Smooth muscle cell (in vitro differentiated cells): ENCODE measurements around the gene USP49. TPM values are rescaled to one million over a fixed set of nuclear protein-coding genes. Genes with fewer than 3 reads are reported as not detected.

Source experiments
- DNase-seq: peaks from one replicate; lab custom pipeline; 2025; ENCODE audit not compliant: unreplicated experiment; lab: John Stamatoyannopoulos, UW
- H2AFZ ChIP-seq: fragments of 200-600 bp; sonication (generic); 2 replicates; pipeline ENCODE4 v1.6.0; 2016; ENCODE audit warnings: antibody characterized with exemption, low read depth, mild to moderate bottlenecking
- H3F3A ChIP-seq: fragments of 200-600 bp; sonication (generic); 2 replicates; pipeline ENCODE4 v1.6.0; 2017; ENCODE audit warnings: antibody characterized with exemption, low read depth
- H3K27ac ChIP-seq: fragments of 200-600 bp; sonication (generic); 2 replicates; pipeline ENCODE4 v1.5.1; 2016; ENCODE audit warnings: low read depth, mild to moderate bottlenecking
- H3K27me3 ChIP-seq: fragments of 200-600 bp; sonication (generic); 2 replicates; pipeline ENCODE4 v1.6.1; 2016; ENCODE audit warnings: low read depth, mild to moderate bottlenecking
- H3K36me3 ChIP-seq: fragments of 200-600 bp; sonication (generic); 2 replicates; pipeline ENCODE4 v1.5.1; 2016; ENCODE audit warnings: low read depth
- H3K4me1 ChIP-seq: fragments of 200-600 bp; sonication (generic); 2 replicates; pipeline ENCODE4 v1.5.1; 2016; ENCODE audit warnings: low read depth
- H3K4me2 ChIP-seq: fragments of 200-600 bp; sonication (generic); 2 replicates; pipeline ENCODE4 v1.6.0; 2016; ENCODE audit warnings: mild to moderate bottlenecking
- H3K4me3 ChIP-seq: fragments of 200-600 bp; sonication (generic); 2 replicates; pipeline ENCODE4 v1.5.1; 2016; ENCODE audit warnings: mild to moderate bottlenecking
- H3K79me2 ChIP-seq: fragments of 200-600 bp; sonication (generic); 2 replicates; pipeline ENCODE4 v1.6.0; 2016; ENCODE audit warnings: low read depth, mild to moderate bottlenecking
- H3K9ac ChIP-seq: fragments of 200-600 bp; sonication (generic); 2 replicates; pipeline ENCODE4 v1.6.0; 2016; ENCODE audit warnings: low read depth
- H3K9me3 ChIP-seq: fragments of 200-600 bp; sonication (generic); replicated peaks from 2 replicates; pipeline ENCODE4 v1.5.1; 2016; ENCODE audit warnings: low read depth
- H4K20me1 ChIP-seq: fragments of 200-600 bp; sonication (generic); 2 replicates; pipeline ENCODE4 v1.6.0; 2016; ENCODE audit warnings: low read depth
- CTCF ChIP-seq: fragments of 200-600 bp; sonication (generic); IDR thresholded peaks from 2 replicates; pipeline ENCODE4 v1.5.1; 2017; ENCODE audit warnings: borderline replicate concordance, mild to moderate bottlenecking, antibody characterized with exemption; ENCODE audit not compliant: insufficient read depth, poor library complexity, severe bottlenecking
- WGBS: methylation state at CpG from one replicate; pipeline ENCODE4 v1.1.7; 2016; ENCODE audit warnings: low lambda C conversion rate; 5-methylcytosine and 5-hydroxymethylcytosine counted together
- polyA plus RNA-seq: library from polyadenylated mRNA; unstranded; fragments of >200 nt; fragmentation: Nextera tagmentation; extraction: Ambion mirVana; gene quantifications from 2 replicates; pipeline ENCODE4 v1.2.1, GENCODE V29; 2016
- total RNA-seq: library from RNA; depleted of rRNA; stranded (reverse); fragments of >200 nt; gene quantifications from 2 replicates; pipeline ENCODE4 v1.2.3, GENCODE V29; 2014

The USP49 gene
- total and polyA plus RNA-seq, 2 experiments from 2014 or later: 1.9 to 5.2 TPM

DNA sequence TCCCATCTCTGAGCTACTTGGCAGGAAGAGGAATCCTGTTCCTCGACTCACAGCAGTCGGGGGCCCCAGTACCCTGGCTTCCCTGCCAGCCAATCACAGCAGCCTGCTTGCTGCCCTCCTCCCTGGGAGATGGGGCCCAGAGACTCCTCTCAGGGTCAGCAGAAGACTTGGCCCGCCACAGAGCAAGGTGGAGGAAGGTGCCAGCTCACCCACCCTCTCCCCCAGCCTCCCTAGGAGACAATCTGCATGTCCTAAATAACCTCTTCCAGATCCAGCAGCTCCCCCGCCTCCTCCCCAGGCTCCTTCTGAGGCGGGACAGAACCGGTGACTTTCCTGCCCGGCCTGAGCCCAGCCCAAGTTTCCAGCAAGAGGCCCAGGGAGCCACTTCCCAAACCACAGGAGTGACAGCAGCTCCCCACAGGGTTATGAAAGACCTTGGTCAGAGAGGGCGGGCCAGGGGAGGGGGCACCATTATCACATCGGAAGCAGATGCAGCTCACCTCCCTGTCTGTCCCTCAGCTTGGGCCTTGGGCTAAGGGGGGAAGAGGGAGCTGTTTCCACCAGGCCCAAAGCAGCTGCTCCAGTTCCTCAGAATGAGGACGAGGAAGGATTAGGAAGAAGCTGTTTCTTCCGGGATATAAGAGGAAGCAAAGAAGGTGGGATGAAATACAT, 44.1 kb upstream of the USP49 start:
- Histone ChIP-seq H3K4me2 (peak overlapping the region; percentile 98), H3K79me2 (peaks cover 14% of the 10 kb centered on the region), H3K4me1 (peaks cover 24% of the 10 kb centered on the region), H4K20me1 (peaks cover 38% of the 10 kb centered on the region), H3K27ac (peak overlapping the region; percentile 30), H3K36me3 (peaks cover 5% of the 10 kb centered on the region), H2AFZ (no peak overlapping the region), H3K4me3 (peak overlapping the region; percentile 98), H3K27me3 (no peaks in the 10 kb centered on the region), H3F3A (peaks cover 43% of the 10 kb centered on the region), H3K9ac (no peak overlapping the region), H3K9me3 (no peaks in the 10 kb centered on the region)
- WGBS: 18% methylated on average over 10 of the region's 11 CpGs
- TF ChIP-seq CTCF: no peak
- DNase-seq: peak; percentile 76

DNA sequence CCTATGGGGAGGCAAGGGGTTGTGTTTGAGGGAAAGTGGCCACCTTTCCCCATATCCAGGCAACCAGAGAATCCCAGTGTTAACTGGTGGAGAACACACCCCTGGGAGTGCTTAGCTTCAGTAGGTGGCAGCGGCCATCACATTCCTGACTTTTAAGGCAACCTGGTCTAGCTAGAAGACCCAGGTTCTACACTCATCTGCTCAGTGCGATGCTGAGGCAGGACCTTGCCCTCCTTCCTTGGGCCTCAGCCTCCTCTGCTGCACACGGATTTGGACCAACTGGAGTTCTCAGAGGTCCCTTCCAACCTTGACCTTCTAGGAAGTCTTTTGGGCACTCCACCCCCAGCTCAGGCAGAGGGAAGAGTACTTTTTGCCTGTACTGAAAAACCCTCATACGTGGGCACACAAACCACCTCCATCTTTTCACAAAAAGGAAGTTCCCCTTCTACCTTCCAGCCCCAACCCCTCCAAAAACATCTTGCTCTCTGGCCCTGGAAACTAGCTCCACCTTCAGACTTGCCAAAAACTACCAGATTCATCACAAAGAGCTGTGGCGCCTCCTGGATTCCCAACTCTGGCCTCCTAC, 43.5 kb upstream of the USP49 start:
- Histone ChIP-seq H3K27me3 (no peaks in the 10 kb centered on the region), H3K4me2 (peak overlapping the region; percentile 98), H3K79me2 (peaks cover 14% of the 10 kb centered on the region), H3K4me1 (peaks cover 24% of the 10 kb centered on the region), H3K36me3 (peaks cover 8% of the 10 kb centered on the region), H3K9me3 (no peaks in the 10 kb centered on the region), H3K27ac (peak overlapping the region; percentile 30), H3K4me3 (peak overlapping the region; percentile 98), H3K9ac (no peak overlapping the region), H4K20me1 (peaks cover 38% of the 10 kb centered on the region), H2AFZ (no peak overlapping the region), H3F3A (peaks cover 48% of the 10 kb centered on the region)
- WGBS: 73% methylated on average over 5 of the region's 5 CpGs
- DNase-seq: no peak
- TF ChIP-seq CTCF: no peak

GRCh38 chr6:41937861-41938574, 42.8 kb upstream of the USP49 start:
- Histone ChIP-seq H2AFZ (no peak overlapping the region), H4K20me1 (peaks cover 38% of the 10 kb centered on the region), H3K9ac (no peak overlapping the region), H3K27ac (peak overlapping the region; percentile 30), H3K9me3 (no peaks in the 10 kb centered on the region), H3K4me2 (peak overlapping the region; percentile 98), H3K79me2 (peaks cover 14% of the 10 kb centered on the region), H3K4me1 (peaks cover 24% of the 10 kb centered on the region), H3K27me3 (no peaks in the 10 kb centered on the region), H3K4me3 (no peak overlapping the region), H3K36me3 (peaks cover 8% of the 10 kb centered on the region), H3F3A (peaks cover 48% of the 10 kb centered on the region)
- WGBS: 77% methylated on average over 4 of the region's 4 CpGs
- DNase-seq: no peak
- TF ChIP-seq CTCF: no peak
